ENCODE results near the gene COL4A2. TPM values are rescaled to one million over a fixed set of nuclear protein-coding genes. Genes with fewer than 3 reads are reported as not detected.

COL4A2 gene
- total RNA-seq, 4 donors from 2014 or later: 43.0 to 72.7 (median 53.5) TPM

- Histone ChIP-seq H3K27me3 (no peaks in the 10 kb centered on the region), H3K36me3 (no peaks in the 10 kb centered on the region), H3K4me3 (no peak overlapping the region), H3K9me3 (no peaks in the 10 kb centered on the region), H3K27ac (no peak overlapping the region), H3K4me1 (peaks cover 11% of the 10 kb centered on the region)
- DNase-seq (ENCODE audit: low spot score in 2 of 2): no peak
- WGBS: 72% methylated on average over 14 of the region's 14 CpGs
- TF ChIP-seq EP300 (IDR thresholded peaks at IDR 0.05) (no peak), CTCF (IDR thresholded peaks at IDR 0.05) (no peak), POLR2A (IDR thresholded peaks at IDR 0.05) (no peak)
Observed at GRCh38 chr13:110285991-110286832, 20.9 kb upstream of the COL4A2 start.

- Histone ChIP-seq H3K4me1 (peaks cover 11% of the 10 kb centered on the region), H3K36me3 (no peaks in the 10 kb centered on the region), H3K27ac (no peak overlapping the region), H3K9me3 (no peaks in the 10 kb centered on the region), H3K4me3 (no peak overlapping the region), H3K27me3 (no peaks in the 10 kb centered on the region)
- no peak for DNase-seq (ENCODE audit: low spot score in 2 of 2)
- WGBS: 71% methylated on average over 20 of the region's 21 CpGs
- TF ChIP-seq POLR2AphosphoS5 (IDR thresholded peaks at IDR 0.05) (no peak), POLR2A (IDR thresholded peaks at IDR 0.05) (no peak), CTCF (IDR thresholded peaks at IDR 0.05) (no peak)
Observed at GRCh38 chr13:110286833-110287819, 20.0 kb upstream of the COL4A2 start.

GRCh38 chr13:110289174-110289573, 17.9 kb upstream of the COL4A2 start:
- no peak overlapping the region for H3K27ac ChIP-seq
- peaks cover 15% of the 10 kb centered on the region for H3K4me1 ChIP-seq
- H3K36me3 ChIP-seq: no peaks in the 10 kb centered on the region
- no peaks in the 10 kb centered on the region for H3K27me3 ChIP-seq
- DNase-seq (ENCODE audit: low spot score in 2 of 2): no peak
- H3K9me3 ChIP-seq: no peaks in the 10 kb centered on the region
- WGBS: 90% methylated on average over 9 of the region's 9 CpGs
- TF ChIP-seq POLR2A (IDR thresholded peaks at IDR 0.05): no peak
- no peak for TF ChIP-seq POLR2AphosphoS5 (IDR thresholded peaks at IDR 0.05)
- TF ChIP-seq EP300 (IDR thresholded peaks at IDR 0.05): no peak
- TF ChIP-seq CTCF (IDR thresholded peaks at IDR 0.05): no peak
- H3K4me3 ChIP-seq: no peak overlapping the region

GRCh38 chr13:110289661-110290060, 17.4 kb upstream of the COL4A2 start:
- Histone ChIP-seq H3K4me3 (no peak overlapping the region), H3K4me1 (peaks cover 18% of the 10 kb centered on the region), H3K27ac (no peak overlapping the region), H3K36me3 (no peaks in the 10 kb centered on the region), H3K9me3 (no peaks in the 10 kb centered on the region), H3K27me3 (no peaks in the 10 kb centered on the region)
- WGBS: 91% methylated on average over 11 of the region's 11 CpGs
- no peak for DNase-seq (ENCODE audit: low spot score in 2 of 2)
- TF ChIP-seq POLR2A (IDR thresholded peaks at IDR 0.05) (no peak), EP300 (IDR thresholded peaks at IDR 0.05) (no peak), CTCF (IDR thresholded peaks at IDR 0.05) (no peak), POLR2AphosphoS5 (IDR thresholded peaks at IDR 0.05) (no peak)

GRCh38 chr13:110290153-110290552, 16.9 kb upstream of the COL4A2 start:
- Histone ChIP-seq H3K27me3 (no peaks in the 10 kb centered on the region), H3K27ac (no peak overlapping the region), H3K36me3 (no peaks in the 10 kb centered on the region), H3K4me1 (peaks cover 18% of the 10 kb centered on the region), H3K9me3 (no peaks in the 10 kb centered on the region), H3K4me3 (no peak overlapping the region)
- 91% methylated on average over 10 of the region's 10 CpGs for WGBS
- no peak for DNase-seq (ENCODE audit: low spot score in 2 of 2)
- TF ChIP-seq EP300 (IDR thresholded peaks at IDR 0.05): no peak
- TF ChIP-seq POLR2A (IDR thresholded peaks at IDR 0.05): no peak
- no peak for TF ChIP-seq CTCF (IDR thresholded peaks at IDR 0.05)
- no peak for TF ChIP-seq POLR2AphosphoS5 (IDR thresholded peaks at IDR 0.05)

Data from suprapubic skin (tissue), 4 donors.